Stimulated activated CD8-positive, alpha-beta memory T cell treated with anti-CD3 and anti-CD28 coated beads, Interleukin-7, amount 100 ng/mL, for 1 hour (primary cell): ENCODE results near the gene AARSD1.
"Not testable (repeated sequence)": the region's sequence is repeated elsewhere in the genome, so short reads cannot be mapped to it uniquely, and the experiment has no call there.

Experiments
- DNase-seq, 2 donors: peaks; one replicate each; pipeline ENCODE4 v3.0.0-alpha.2; 2020; ENCODE audit warnings: low read depth in 2 of 2

Gene AARSD1

GRCh38 chr17:42920106-42920900 is 44.0 kb downstream of the AARSD1 start:
- no peak for DNase-seq

- not testable (repeated sequence) for DNase-seq
Measured at GRCh38 chr17:42919522-42920077, 44.7 kb downstream of the AARSD1 start.

GRCh38 chr17:42918902-42919521 is 45.2 kb downstream of the AARSD1 start:
- no peak for DNase-seq

GRCh38 chr17:42917236-42917603 is 47.0 kb downstream of the AARSD1 start:
- no peak for DNase-seq

GRCh38 chr17:42916388-42917235 is 47.6 kb downstream of the AARSD1 start:
- DNase-seq, result not testable (repeated sequence)

GRCh38 chr17:42915288-42915687 is 49.0 kb downstream of the AARSD1 start:
- DNase-seq, result not testable (repeated sequence)

- no peak for DNase-seq
Measured at GRCh38 chr17:42913981-42914617, 50.2 kb downstream of the AARSD1 start.

- DNase-seq, result no peak
Measured at GRCh38 chr17:42913522-42913921, 50.7 kb downstream of the AARSD1 start.

- DNase-seq, result no peak
Measured at GRCh38 chr17:42908872-42909700, 55.2 kb downstream of the AARSD1 start.

GRCh38 chr17:42906772-42907446 is 57.3 kb downstream of the AARSD1 start:
- DNase-seq, result no peak

- no peak for DNase-seq
Measured at GRCh38 chr17:42904110-42904469, 60.2 kb downstream of the AARSD1 start.

- DNase-seq, result no peak
Measured at GRCh38 chr17:42901535-42902229, 62.6 kb downstream of the AARSD1 start.
